ENCODE data around the gene PRKCA. TPM values are rescaled to one million over a fixed set of nuclear protein-coding genes. Genes with fewer than 3 reads are reported as not detected.

Gene PRKCA
- polyA plus RNA-seq, 2 donors: 1.2 to 1.3 TPM

GRCh38 chr17:66383333-66383732 lies 80.9 kb downstream of the PRKCA start:
- Histone ChIP-seq H3K27ac (ENCODE audit: low read depth in 2 of 2, low read length in 1 of 2) (no peak overlapping the region), H3K9me3 (ENCODE audit: control insufficient read depth in 2 of 2, insufficient read depth in 1 of 2, low read depth in 1 of 2, low read length in 1 of 2) (no peaks in the 10 kb centered on the region), H3K4me1 (ENCODE audit: control insufficient read depth in 2 of 2, insufficient read depth in 2 of 2, low read length in 1 of 2) (peaks cover 4 to 7% of the 10 kb centered on the region in 2 donors), H3K4me3 (ENCODE audit: low read depth in 1 of 2, low read length in 2 of 2) (no peak overlapping the region), H3K27me3 (ENCODE audit: control insufficient read depth in 1 of 2, insufficient read depth in 2 of 2, low read length in 2 of 2) (no peaks in the 10 kb centered on the region), H3K36me3 (ENCODE audit: control insufficient read depth in 2 of 2, insufficient read depth in 2 of 2, low read length in 1 of 2) (no peaks in the 10 kb centered on the region)
- WGBS, 2 donors: 71 to 73% methylated on average over 4 of the region's 4 CpGs

- Histone ChIP-seq H3K27ac (ENCODE audit: low read depth in 2 of 2, low read length in 1 of 2) (no peak overlapping the region), H3K4me3 (ENCODE audit: low read depth in 1 of 2, low read length in 2 of 2) (no peak overlapping the region), H3K36me3 (ENCODE audit: control insufficient read depth in 2 of 2, insufficient read depth in 2 of 2, low read length in 1 of 2) (no peaks in the 10 kb centered on the region), H3K9me3 (ENCODE audit: control insufficient read depth in 2 of 2, insufficient read depth in 1 of 2, low read depth in 1 of 2, low read length in 1 of 2) (no peaks in the 10 kb centered on the region), H3K4me1 (ENCODE audit: control insufficient read depth in 2 of 2, insufficient read depth in 2 of 2, low read length in 1 of 2) (peaks cover 4 to 7% of the 10 kb centered on the region in 2 donors), H3K27me3 (ENCODE audit: control insufficient read depth in 1 of 2, insufficient read depth in 2 of 2, low read length in 2 of 2) (no peaks in the 10 kb centered on the region)
- WGBS, 2 donors: 21 to 36% methylated on average over 2 of the region's 2 CpGs
Measured at GRCh38 chr17:66386498-66387351, 84.3 kb downstream of the PRKCA start.

- Histone ChIP-seq H3K27ac (ENCODE audit: low read depth in 2 of 2, low read length in 1 of 2) (peak overlapping the region in 1 of 2 donors; percentile 4), H3K4me3 (ENCODE audit: low read depth in 1 of 2, low read length in 2 of 2) (no peak overlapping the region)
Measured at GRCh38 chr17:66387392-66387981, 85.1 kb downstream of the PRKCA start.

GRCh38 chr17:66392783-66393437 lies 90.5 kb downstream of the PRKCA start:
- Histone ChIP-seq H3K36me3 (ENCODE audit: control insufficient read depth in 2 of 2, insufficient read depth in 2 of 2, low read length in 1 of 2) (no peaks in the 10 kb centered on the region), H3K4me1 (ENCODE audit: control insufficient read depth in 2 of 2, insufficient read depth in 2 of 2, low read length in 1 of 2) (no peaks in the 10 kb centered on the region), H3K4me3 (ENCODE audit: low read depth in 1 of 2, low read length in 2 of 2) (no peak overlapping the region), H3K27me3 (ENCODE audit: control insufficient read depth in 1 of 2, insufficient read depth in 2 of 2, low read length in 2 of 2) (no peaks in the 10 kb centered on the region), H3K27ac (ENCODE audit: low read depth in 2 of 2, low read length in 1 of 2) (no peak overlapping the region), H3K9me3 (ENCODE audit: control insufficient read depth in 2 of 2, insufficient read depth in 1 of 2, low read depth in 1 of 2, low read length in 1 of 2) (no peaks in the 10 kb centered on the region)
- WGBS, 2 donors: 87 to 90% methylated on average over 7 of the region's 7 CpGs

More at GRCh38 chr17:66387392-66387981, 85.1 kb downstream of the PRKCA start:
- H3K27me3 ChIP-seq (ENCODE audit: control insufficient read depth in 1 of 2, insufficient read depth in 2 of 2, low read length in 2 of 2): no peaks in the 10 kb centered on the region
- peaks cover 4 to 7% of the 10 kb centered on the region in 2 donors for H3K4me1 ChIP-seq (ENCODE audit: control insufficient read depth in 2 of 2, insufficient read depth in 2 of 2, low read length in 1 of 2)
- no peaks in the 10 kb centered on the region for H3K9me3 ChIP-seq (ENCODE audit: control insufficient read depth in 2 of 2, insufficient read depth in 1 of 2, low read depth in 1 of 2, low read length in 1 of 2)
- H3K36me3 ChIP-seq (ENCODE audit: control insufficient read depth in 2 of 2, insufficient read depth in 2 of 2, low read length in 1 of 2): no peaks in the 10 kb centered on the region
- WGBS, 2 donors: 78 to 80% methylated on average over 7 of the region's 7 CpGs

- Histone ChIP-seq H3K9me3 (ENCODE audit: control insufficient read depth in 2 of 2, insufficient read depth in 1 of 2, low read depth in 1 of 2, low read length in 1 of 2) (no peaks in the 10 kb centered on the region), H3K4me1 (ENCODE audit: control insufficient read depth in 2 of 2, insufficient read depth in 2 of 2, low read length in 1 of 2) (no peaks in the 10 kb centered on the region), H3K36me3 (ENCODE audit: control insufficient read depth in 2 of 2, insufficient read depth in 2 of 2, low read length in 1 of 2) (no peaks in the 10 kb centered on the region)
Measured at GRCh38 chr17:66395961-66396360, 93.5 kb downstream of the PRKCA start.

GRCh38 chr17:66397486-66397885 lies 95.1 kb downstream of the PRKCA start:
- Histone ChIP-seq H3K4me1 (ENCODE audit: control insufficient read depth in 2 of 2, insufficient read depth in 2 of 2, low read length in 1 of 2) (no peaks in the 10 kb centered on the region), H3K27ac (ENCODE audit: low read depth in 2 of 2, low read length in 1 of 2) (no peak overlapping the region), H3K4me3 (ENCODE audit: low read depth in 1 of 2, low read length in 2 of 2) (no peak overlapping the region), H3K27me3 (ENCODE audit: control insufficient read depth in 1 of 2, insufficient read depth in 2 of 2, low read length in 2 of 2) (no peaks in the 10 kb centered on the region), H3K36me3 (ENCODE audit: control insufficient read depth in 2 of 2, insufficient read depth in 2 of 2, low read length in 1 of 2) (no peaks in the 10 kb centered on the region), H3K9me3 (ENCODE audit: control insufficient read depth in 2 of 2, insufficient read depth in 1 of 2, low read depth in 1 of 2, low read length in 1 of 2) (no peaks in the 10 kb centered on the region)
- WGBS, 2 donors: 69 to 73% methylated on average over 3 of the region's 3 CpGs

More at GRCh38 chr17:66395961-66396360, 93.5 kb downstream of the PRKCA start:
- Histone ChIP-seq H3K4me3 (ENCODE audit: low read depth in 1 of 2, low read length in 2 of 2) (no peak overlapping the region), H3K27me3 (ENCODE audit: control insufficient read depth in 1 of 2, insufficient read depth in 2 of 2, low read length in 2 of 2) (no peaks in the 10 kb centered on the region), H3K27ac (ENCODE audit: low read depth in 2 of 2, low read length in 1 of 2) (no peak overlapping the region)

GRCh38 chr17:66398059-66398458 lies 95.6 kb downstream of the PRKCA start:
- Histone ChIP-seq H3K27ac (ENCODE audit: low read depth in 2 of 2, low read length in 1 of 2) (no peak overlapping the region), H3K4me3 (ENCODE audit: low read depth in 1 of 2, low read length in 2 of 2) (no peak overlapping the region), H3K9me3 (ENCODE audit: control insufficient read depth in 2 of 2, insufficient read depth in 1 of 2, low read depth in 1 of 2, low read length in 1 of 2) (no peaks in the 10 kb centered on the region), H3K27me3 (ENCODE audit: control insufficient read depth in 1 of 2, insufficient read depth in 2 of 2, low read length in 2 of 2) (no peaks in the 10 kb centered on the region), H3K36me3 (ENCODE audit: control insufficient read depth in 2 of 2, insufficient read depth in 2 of 2, low read length in 1 of 2) (no peaks in the 10 kb centered on the region), H3K4me1 (ENCODE audit: control insufficient read depth in 2 of 2, insufficient read depth in 2 of 2, low read length in 1 of 2) (no peaks in the 10 kb centered on the region)
- WGBS, 2 donors: 46 to 61% methylated on average over 4 of the region's 4 CpGs

GRCh38 chr17:66398617-66399016 lies 96.2 kb downstream of the PRKCA start:
- no peak overlapping the region for H3K4me3 ChIP-seq (ENCODE audit: low read depth in 1 of 2, low read length in 2 of 2)
- H3K27ac ChIP-seq (ENCODE audit: low read depth in 2 of 2, low read length in 1 of 2): no peak overlapping the region
- no peaks in the 10 kb centered on the region for H3K27me3 ChIP-seq (ENCODE audit: control insufficient read depth in 1 of 2, insufficient read depth in 2 of 2, low read length in 2 of 2)
- no peaks in the 10 kb centered on the region for H3K36me3 ChIP-seq (ENCODE audit: control insufficient read depth in 2 of 2, insufficient read depth in 2 of 2, low read length in 1 of 2)
- 82% methylated on average over 8 of the region's 8 CpGs for WGBS, 2 donors
- no peaks in the 10 kb centered on the region for H3K9me3 ChIP-seq (ENCODE audit: control insufficient read depth in 2 of 2, insufficient read depth in 1 of 2, low read depth in 1 of 2, low read length in 1 of 2)
- no peaks in the 10 kb centered on the region for H3K4me1 ChIP-seq (ENCODE audit: control insufficient read depth in 2 of 2, insufficient read depth in 2 of 2, low read length in 1 of 2)

GRCh38 chr17:66399441-66399840 lies 97.0 kb downstream of the PRKCA start:
- H3K27me3 ChIP-seq (ENCODE audit: control insufficient read depth in 1 of 2, insufficient read depth in 2 of 2, low read length in 2 of 2): no peaks in the 10 kb centered on the region
- H3K27ac ChIP-seq (ENCODE audit: low read depth in 2 of 2, low read length in 1 of 2): no peak overlapping the region
- H3K9me3 ChIP-seq (ENCODE audit: control insufficient read depth in 2 of 2, insufficient read depth in 1 of 2, low read depth in 1 of 2, low read length in 1 of 2): no peaks in the 10 kb centered on the region
- no peaks in the 10 kb centered on the region for H3K36me3 ChIP-seq (ENCODE audit: control insufficient read depth in 2 of 2, insufficient read depth in 2 of 2, low read length in 1 of 2)
- WGBS, 2 donors: 81 to 82% methylated on average over 3 of the region's 3 CpGs
- H3K4me3 ChIP-seq (ENCODE audit: low read depth in 1 of 2, low read length in 2 of 2): no peak overlapping the region
- no peaks in the 10 kb centered on the region for H3K4me1 ChIP-seq (ENCODE audit: control insufficient read depth in 2 of 2, insufficient read depth in 2 of 2, low read length in 1 of 2)
